GM21526 (cell line): ENCODE data around the gene TPST1.

Experiments used
- ATAC-seq: cut with Tn5 transposase; IDR thresholded peaks from one replicate; pipeline ENCODE4 v1.9.1; 2021; ENCODE audit warnings: moderate library complexity; ENCODE audit not compliant: unreplicated experiment, low FRiP score

Gene TPST1

GRCh38 chr7:66281678-66282590 lies 76.8 kb downstream of the TPST1 start:
- ATAC-seq, result no peak

GRCh38 chr7:66282591-66282935 lies 77.4 kb downstream of the TPST1 start:
- no peak for ATAC-seq

- ATAC-seq, result no peak
Measured at GRCh38 chr7:66283003-66283920, 78.1 kb downstream of the TPST1 start.

GRCh38 chr7:66296001-66296521 lies 90.9 kb downstream of the TPST1 start:
- no peak for ATAC-seq

- no peak for ATAC-seq
Measured at GRCh38 chr7:66296557-66296956, 91.4 kb downstream of the TPST1 start.

- no peak for ATAC-seq
Measured at GRCh38 chr7:66297579-66297978, 92.4 kb downstream of the TPST1 start.

- ATAC-seq, result no peak
Measured at GRCh38 chr7:66301249-66301648, 96.1 kb downstream of the TPST1 start.

GRCh38 chr7:66301737-66302136 lies 96.6 kb downstream of the TPST1 start:
- no peak for ATAC-seq

GRCh38 chr7:66303454-66304155 lies 98.5 kb downstream of the TPST1 start:
- ATAC-seq, result no peak

GRCh38 chr7:66304536-66304935 lies 99.4 kb downstream of the TPST1 start:
- no peak for ATAC-seq

- no peak for ATAC-seq
Measured at GRCh38 chr7:66306243-66306642, 101.1 kb downstream of the TPST1 start.

- no peak for ATAC-seq
Measured at GRCh38 chr7:66307591-66308215, 102.6 kb downstream of the TPST1 start.

- ATAC-seq, result no peak
Measured at GRCh38 chr7:66308411-66308810, 103.3 kb downstream of the TPST1 start.

- no peak for ATAC-seq
Measured at GRCh38 chr7:66310620-66311019, 105.5 kb downstream of the TPST1 start.

GRCh38 chr7:66313886-66314568 lies 108.9 kb downstream of the TPST1 start:
- no peak for ATAC-seq

GRCh38 chr7:66315192-66315591 lies 110.1 kb downstream of the TPST1 start:
- no peak for ATAC-seq

- no peak for ATAC-seq
Measured at GRCh38 chr7:66319407-66319979, 114.4 kb downstream of the TPST1 start.

GRCh38 chr7:66321283-66321682 lies 116.1 kb downstream of the TPST1 start:
- ATAC-seq, result no peak

- no peak for ATAC-seq
Measured at GRCh38 chr7:66323114-66323796, 118.1 kb downstream of the TPST1 start.
